Muscle of leg (tissue), 11 donors: ENCODE measurements around the gene WDR86. TPM values are rescaled to one million over a fixed set of nuclear protein-coding genes. Genes with fewer than 3 reads are reported as not detected.

Experiments
- DNase-seq: peaks from one replicate; pipeline ENCODE4 v3.0.0; 2013
- H3K27ac ChIP-seq: one replicate; pipeline ENCODE4 v1.5.1; 2013; ENCODE audit warnings: mild to moderate bottlenecking, low read length, control low read depth
- H3K27me3 ChIP-seq: one replicate; pipeline ENCODE4 v1.6.1; 2013; ENCODE audit warnings: low read length; ENCODE audit not compliant: control insufficient read depth, insufficient read depth
- H3K36me3 ChIP-seq: one replicate; pipeline ENCODE4 v1.6.1; 2013; ENCODE audit warnings: low read length; ENCODE audit not compliant: control insufficient read depth, insufficient read depth
- H3K4me1 ChIP-seq: one replicate; pipeline ENCODE4 v1.6.1; 2013; ENCODE audit warnings: low read length; ENCODE audit not compliant: control insufficient read depth, insufficient read depth
- H3K4me3 ChIP-seq: one replicate; pipeline ENCODE4 v1.5.1; 2013; ENCODE audit warnings: low read length, control low read depth
- H3K9me3 ChIP-seq: replicated peaks from 2 replicates; pipeline ENCODE4 v1.6.1; 2013; ENCODE audit warnings: low read depth, low read length; ENCODE audit not compliant: control insufficient read depth
- WGBS: methylation state at CpG from one replicate; pipeline ENCODE4 v1.1.5; 2013; ENCODE audit warnings: missing lambda C conversion rate; ENCODE audit not compliant: insufficient coverage; 5-methylcytosine and 5-hydroxymethylcytosine counted together
- polyA plus RNA-seq, 8 donors: library from polyadenylated mRNA; unstranded; fragments of 120-200 nt; gene quantifications; one replicate each; pipeline versions ENCODE4 v1.2.1 to v1.2.3, GENCODE V29; 2013; ENCODE audit warnings: inconsistent platforms in 1 of 8, low replicate concordance in 1 of 8; ENCODE audit not compliant: insufficient read length in 8 of 8, insufficient read depth in 1 of 8
- total RNA-seq: library from RNA; stranded (reverse); fragments of 120-200 nt; gene quantifications from one replicate; pipeline ENCODE4 v1.2.4, GENCODE V29; 2013

Gene WDR86
- total and polyA plus RNA-seq, 9 donors = 2.8 to 11.0 (median 5.3) TPM

DNA sequence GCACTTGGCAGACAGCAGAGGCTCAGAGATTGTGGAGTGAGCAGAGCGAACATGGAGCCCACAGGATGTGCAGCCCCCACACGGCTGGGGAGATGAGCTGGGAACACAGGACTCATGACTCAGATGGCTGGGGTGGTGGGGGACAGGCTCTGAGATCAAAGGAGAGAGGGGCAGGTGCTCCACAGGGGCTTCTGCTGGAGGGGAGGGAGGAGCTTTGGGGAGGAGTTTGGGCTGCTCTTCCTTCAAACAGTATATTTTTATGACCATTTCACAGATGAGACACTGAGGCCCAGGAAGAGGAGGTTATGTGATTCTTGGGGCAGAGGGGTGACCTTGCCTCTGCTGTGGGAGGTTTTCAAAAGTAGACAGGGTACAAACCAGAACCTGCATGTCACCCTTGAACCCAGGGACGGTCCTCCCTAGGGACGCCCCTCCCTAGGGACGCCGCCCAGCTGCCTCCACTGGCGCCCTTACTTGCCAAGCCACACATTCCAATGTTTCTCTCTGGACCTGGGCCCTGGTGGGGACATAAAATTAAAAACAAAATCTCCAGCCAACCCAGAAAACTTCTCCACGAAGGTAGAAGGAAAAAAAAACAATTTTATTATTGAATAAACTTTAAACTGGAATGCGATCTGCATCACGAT, 31.1 kb upstream of the WDR86 start:
- Histone ChIP-seq H3K27me3 (peaks cover 22% of the 10 kb centered on the region), H3K9me3 (peaks cover 2% of the 10 kb centered on the region), H3K4me1 (peaks cover 36% of the 10 kb centered on the region), H3K36me3 (no peaks in the 10 kb centered on the region), H3K4me3 (no peak overlapping the region), H3K27ac (no peak overlapping the region)
- 44% methylated on average over 5 of the region's 10 CpGs for WGBS
- no peak for DNase-seq

DNA sequence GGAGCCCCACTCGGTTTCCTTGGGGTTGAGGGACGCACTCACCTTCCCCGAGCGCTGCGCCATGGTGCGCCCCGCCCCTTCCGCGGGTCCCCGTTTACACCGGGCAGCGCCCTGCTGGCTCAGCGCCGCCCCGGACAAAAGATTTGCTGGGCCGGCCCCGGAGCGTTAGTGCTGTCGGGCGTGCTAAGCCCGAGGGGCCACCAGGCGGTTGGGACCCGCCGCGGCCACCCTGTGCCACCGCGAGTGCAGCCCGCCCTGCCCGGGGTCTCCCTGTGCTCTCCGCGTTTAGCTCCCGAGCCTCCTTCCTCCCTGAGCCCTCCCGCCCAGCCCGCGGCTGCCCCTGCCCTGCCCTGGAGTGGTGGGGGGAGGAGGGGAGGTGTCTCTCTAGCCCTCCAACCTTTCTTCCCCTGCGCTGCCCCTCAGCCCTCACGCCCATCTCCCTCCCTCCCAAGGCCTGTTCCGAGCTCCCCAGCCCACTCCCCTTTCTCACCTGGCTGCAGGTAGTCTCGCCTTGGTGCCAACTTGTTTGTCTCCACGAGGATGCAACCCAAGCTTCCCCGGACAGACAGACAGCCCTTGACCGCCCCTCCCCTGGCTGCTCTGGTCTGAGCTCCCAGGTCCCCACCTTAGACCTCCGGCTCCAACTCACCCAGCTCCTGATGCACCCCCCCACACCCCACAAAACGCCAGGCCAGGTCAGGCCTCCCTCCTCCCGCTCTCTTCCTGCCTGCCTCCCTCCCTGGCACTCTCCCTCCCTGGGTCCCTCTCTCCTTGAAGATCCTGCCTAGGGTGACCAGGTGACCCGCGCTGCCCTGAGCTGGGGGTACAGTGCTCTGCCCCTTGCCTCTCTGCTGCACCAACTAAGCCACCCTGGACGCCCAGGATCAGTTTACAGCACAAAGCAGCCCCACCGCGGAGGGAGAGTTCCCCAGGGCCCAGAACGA, 30.3 kb upstream of the WDR86 start, which contains the start of gene CRYGN:
Gene CRYGN (minus strand): TSS at position 287 of the 944 bp plus-strand sequence. CDS start 224 bp downstream, at position 63.
- no peak within 1 kb of the TSS for H3K27ac ChIP-seq
- no peaks in the 10 kb centered on the region for H3K36me3 ChIP-seq
- peaks cover 2% of the 10 kb centered on the region for H3K9me3 ChIP-seq
- peaks cover 22% of the 10 kb centered on the region for H3K27me3 ChIP-seq
- WGBS = 11% methylated on average over 35 of the region's 51 CpGs
- H3K4me1 ChIP-seq = peaks cover 42% of the 10 kb centered on the region
- no peak for DNase-seq
- peak within 1 kb of the TSS; percentile 13 for H3K4me3 ChIP-seq

DNA sequence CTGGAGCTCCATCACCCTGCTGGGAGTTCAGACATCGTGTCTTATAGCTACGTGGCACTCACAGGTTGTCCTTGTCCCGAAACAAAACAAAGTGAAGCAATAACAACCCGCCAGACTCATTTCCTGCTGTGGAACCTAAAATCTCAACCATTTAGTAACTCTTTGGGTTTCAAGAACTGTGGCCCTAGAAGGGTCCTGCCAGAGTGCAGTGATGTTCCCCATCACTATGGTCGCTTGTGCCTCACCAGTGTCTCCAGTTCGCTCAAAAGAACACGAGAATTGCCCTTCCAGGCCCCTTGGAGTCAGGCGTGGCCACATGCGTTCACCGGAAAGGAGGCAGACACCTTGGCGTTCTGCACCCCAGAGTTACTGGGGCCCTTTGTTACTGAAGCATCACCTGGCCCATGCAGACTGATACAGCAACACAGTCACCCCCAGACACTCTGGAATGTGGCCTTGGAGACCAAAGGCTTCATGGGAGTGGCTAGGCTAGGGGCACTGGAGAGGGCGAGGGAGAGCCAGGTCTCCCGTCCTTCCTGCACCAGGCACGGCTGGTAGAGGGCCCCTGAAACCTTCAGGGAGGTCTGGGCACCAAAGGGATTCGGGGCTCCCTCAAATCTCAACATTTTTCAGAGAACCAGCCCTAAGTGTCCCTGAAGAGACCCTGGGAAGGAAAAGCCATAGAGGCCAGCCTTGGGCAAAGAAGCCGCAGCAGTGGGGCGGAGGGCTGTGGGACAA, 29.2 kb upstream of the WDR86 start:
- WGBS = 91% methylated on average over 9 of the region's 17 CpGs
- no peak for DNase-seq
- H3K4me1 ChIP-seq = peaks cover 42% of the 10 kb centered on the region
- H3K27ac ChIP-seq = no peak overlapping the region
- H3K4me3 ChIP-seq = no peak overlapping the region
- H3K9me3 ChIP-seq = peaks cover 2% of the 10 kb centered on the region
- H3K27me3 ChIP-seq = peaks cover 22% of the 10 kb centered on the region
- no peaks in the 10 kb centered on the region for H3K36me3 ChIP-seq

DNA sequence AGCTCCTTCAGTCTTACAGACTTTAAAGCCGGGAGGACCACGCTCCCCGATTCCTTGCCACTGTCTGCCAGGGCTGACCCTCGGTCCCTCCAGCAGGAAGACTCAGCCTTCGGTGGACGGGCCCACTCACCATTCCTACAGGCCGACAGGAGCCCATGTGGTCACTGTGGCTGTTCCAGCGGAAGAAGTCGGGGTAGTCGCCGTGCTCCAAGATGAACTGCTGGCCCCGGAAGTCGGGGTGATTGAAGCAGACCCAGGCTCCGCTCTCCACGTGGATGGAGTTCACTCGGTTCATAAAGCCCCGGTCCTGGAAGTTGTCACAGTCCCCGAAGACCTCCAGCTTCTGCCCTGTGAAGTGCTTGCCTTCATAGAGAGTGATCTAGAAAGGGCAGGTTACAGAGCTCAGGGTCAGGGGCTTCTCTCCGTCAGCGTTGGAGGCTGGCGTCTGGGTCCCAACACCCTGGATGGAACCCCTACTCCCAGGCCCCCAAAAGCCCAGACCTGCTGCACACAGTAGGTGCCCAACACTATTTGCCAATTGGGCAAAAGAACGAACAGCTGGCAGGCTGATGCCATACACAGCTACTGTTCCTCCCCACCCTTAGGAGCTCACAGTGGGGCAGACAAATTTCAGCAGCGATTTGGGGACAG, 28.2 kb upstream of the WDR86 start:
- WGBS = 90% methylated on average over 20 of the region's 23 CpGs
- no peak for DNase-seq
- Histone ChIP-seq H3K36me3 (no peaks in the 10 kb centered on the region), H3K27ac (no peak overlapping the region), H3K4me1 (peaks cover 42% of the 10 kb centered on the region), H3K9me3 (peaks cover 2% of the 10 kb centered on the region), H3K27me3 (peaks cover 22% of the 10 kb centered on the region), H3K4me3 (no peak overlapping the region)

DNA sequence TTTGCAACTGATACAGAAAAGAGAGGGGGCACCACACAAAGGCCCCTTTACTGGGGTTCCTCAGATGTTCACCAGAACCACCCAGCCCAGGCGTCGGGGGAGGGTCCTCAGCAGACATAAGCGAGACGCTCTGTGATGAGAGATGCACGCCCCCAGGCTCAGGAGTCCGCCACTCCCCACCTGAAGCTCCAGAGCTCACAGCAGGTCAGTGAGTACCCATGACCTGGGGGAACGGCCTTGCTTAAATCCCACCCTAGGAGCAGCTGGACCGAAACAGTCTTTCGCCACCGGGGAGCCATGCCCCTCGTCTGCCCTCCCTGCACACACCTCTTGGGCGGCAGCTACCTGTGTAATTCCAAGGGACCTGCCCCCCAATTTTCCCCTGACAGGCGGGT, 27.3 kb upstream of the WDR86 start:
- no peak overlapping the region for H3K4me3 ChIP-seq
- 84% methylated on average over 11 of the region's 13 CpGs for WGBS
- H3K4me1 ChIP-seq = peaks cover 41% of the 10 kb centered on the region
- H3K9me3 ChIP-seq = no peaks in the 10 kb centered on the region
- H3K27me3 ChIP-seq = peaks cover 22% of the 10 kb centered on the region
- no peak for DNase-seq
- no peaks in the 10 kb centered on the region for H3K36me3 ChIP-seq
- peak overlapping the region; percentile 20 for H3K27ac ChIP-seq

DNA sequence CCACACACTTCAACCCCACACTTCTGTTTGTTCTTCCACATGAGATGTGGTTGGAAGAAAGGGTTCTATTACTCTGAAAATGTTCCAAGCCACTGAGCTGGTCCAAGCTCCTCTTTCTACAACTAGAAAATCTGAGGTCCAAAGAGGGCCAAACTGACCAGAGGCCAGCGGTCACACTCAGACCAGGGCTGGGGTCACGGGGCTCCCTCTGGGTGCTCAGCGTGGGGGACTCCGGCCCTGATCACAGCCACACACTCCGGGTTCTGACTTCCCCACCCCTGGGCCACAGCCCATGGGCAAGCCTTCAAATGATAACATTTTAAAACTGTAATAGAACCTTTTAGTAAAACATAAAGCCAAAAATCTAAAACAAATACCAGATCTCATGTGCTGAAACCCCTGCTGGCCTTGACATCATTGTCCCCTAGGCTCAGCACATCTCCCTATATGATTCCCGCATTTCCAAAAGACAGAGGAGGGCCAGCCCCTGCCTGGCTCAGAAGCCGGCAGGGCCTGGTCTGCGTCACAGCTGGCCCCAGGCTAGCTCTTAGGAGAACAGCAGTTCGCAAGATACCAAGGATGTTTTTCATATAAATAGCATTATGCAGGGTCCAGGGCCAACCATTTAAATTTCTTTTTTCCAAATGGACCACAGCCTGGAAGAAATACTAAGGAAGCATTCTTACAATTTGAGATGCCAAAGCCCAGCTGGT, 26.8 kb upstream of the WDR86 start:
- Histone ChIP-seq H3K4me1 (peaks cover 41% of the 10 kb centered on the region), H3K4me3 (no peak overlapping the region), H3K27me3 (peaks cover 22% of the 10 kb centered on the region), H3K9me3 (no peaks in the 10 kb centered on the region), H3K36me3 (no peaks in the 10 kb centered on the region), H3K27ac (peak overlapping the region; percentile 60)
- DNase-seq = peak; percentile 83
- WGBS = 58% methylated on average over 6 of the region's 9 CpGs

DNA sequence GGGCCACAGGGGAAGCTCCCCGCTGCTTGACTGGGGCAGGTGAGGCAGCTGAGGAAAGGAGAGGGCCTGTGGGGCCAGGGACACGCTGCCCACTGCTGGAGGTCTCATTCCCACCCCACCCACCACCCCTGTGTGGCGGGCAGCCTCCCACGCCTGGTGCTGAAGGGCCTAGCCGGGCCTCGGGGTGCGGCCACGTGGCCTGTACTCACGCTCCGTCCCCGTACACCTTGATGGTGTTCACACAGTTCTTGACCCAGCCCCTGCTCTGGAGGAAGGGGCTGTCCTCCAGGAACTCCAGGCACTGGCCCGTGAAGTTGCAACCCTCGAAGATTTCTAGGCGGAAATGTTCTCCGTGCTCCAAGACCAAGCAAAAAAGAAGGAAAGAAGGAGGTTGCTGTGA, 26.1 kb upstream of the WDR86 start:
- Histone ChIP-seq H3K27me3 (peaks cover 20% of the 10 kb centered on the region), H3K4me1 (peaks cover 37% of the 10 kb centered on the region), H3K4me3 (no peak overlapping the region), H3K36me3 (no peaks in the 10 kb centered on the region), H3K27ac (no peak overlapping the region), H3K9me3 (no peaks in the 10 kb centered on the region)
- 89% methylated on average over 9 of the region's 15 CpGs for WGBS
- no peak for DNase-seq

DNA sequence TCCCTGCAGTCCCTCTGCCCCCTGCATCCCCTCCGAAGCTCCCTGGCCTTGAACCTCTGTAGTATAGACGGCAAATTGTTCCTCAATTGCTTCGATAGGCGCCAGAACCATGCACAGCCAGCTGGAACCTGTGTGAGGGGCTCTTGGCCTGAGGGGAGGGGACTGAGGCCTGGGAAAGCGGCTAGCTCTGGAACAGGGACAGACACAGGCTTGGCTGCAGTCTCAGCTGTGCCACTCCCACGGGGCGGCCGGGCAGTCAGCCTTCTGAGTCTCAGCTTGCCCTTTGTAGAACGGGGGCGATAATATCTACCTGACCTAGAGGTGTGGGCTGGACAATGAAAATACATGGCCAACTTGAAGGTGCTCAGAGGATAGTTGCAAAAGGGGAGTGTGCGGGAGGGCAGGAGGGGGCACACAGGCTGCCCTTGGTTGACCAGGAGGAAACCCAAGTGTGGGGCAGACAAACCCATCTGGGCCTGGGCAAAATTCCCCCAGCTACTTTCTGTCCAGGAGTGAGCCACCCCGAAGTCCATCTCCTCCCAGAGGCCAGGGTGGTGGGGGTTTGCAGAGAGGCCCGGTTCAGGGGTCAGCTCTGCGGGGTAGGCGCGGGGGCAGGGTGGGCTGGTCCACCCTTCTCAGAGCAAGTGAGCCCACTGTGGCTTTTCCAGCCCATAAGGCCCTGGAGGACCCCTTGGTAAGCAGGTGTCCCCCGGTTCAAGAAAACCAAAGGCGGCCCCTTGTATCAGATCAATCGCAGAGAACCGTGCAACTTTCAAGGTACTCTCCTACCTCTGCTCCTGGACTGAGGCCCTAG, 25.5 kb upstream of the WDR86 start:
- Histone ChIP-seq H3K27me3 (peaks cover 13% of the 10 kb centered on the region), H3K4me3 (no peak overlapping the region), H3K9me3 (no peaks in the 10 kb centered on the region), H3K36me3 (no peaks in the 10 kb centered on the region), H3K4me1 (peaks cover 31% of the 10 kb centered on the region), H3K27ac (no peak overlapping the region)
- WGBS = 80% methylated on average over 17 of the region's 20 CpGs
- no peak for DNase-seq

DNA sequence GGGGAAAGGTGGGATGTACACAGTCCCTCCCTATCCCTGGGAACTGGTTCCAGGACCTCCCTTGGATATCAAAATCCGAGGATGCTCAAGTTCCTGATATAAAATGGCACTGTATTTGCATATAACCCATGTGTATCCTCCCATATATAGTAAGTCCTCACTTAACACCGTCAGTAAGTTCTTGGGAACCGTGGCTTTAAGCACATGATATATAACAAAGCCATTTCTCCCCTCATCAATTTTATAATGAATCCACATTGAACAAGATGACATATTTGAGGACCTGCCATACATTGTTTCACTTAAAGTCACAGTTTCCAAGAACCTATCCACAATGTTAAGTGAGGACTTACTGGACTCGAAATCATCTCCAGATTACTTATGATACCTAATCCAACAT, 24.7 kb upstream of the WDR86 start:
- Histone ChIP-seq H3K4me3 (no peak overlapping the region), H3K9me3 (no peaks in the 10 kb centered on the region), H3K36me3 (no peaks in the 10 kb centered on the region), H3K27ac (no peak overlapping the region), H3K4me1 (peaks cover 31% of the 10 kb centered on the region), H3K27me3 (peaks cover 7% of the 10 kb centered on the region)
- no CpG with 5 or more reads among the region's 4 CpGs for WGBS
- DNase-seq = no peak
